ENCODE data around the gene SRBD1. TPM values are rescaled to one million over a fixed set of nuclear protein-coding genes. Genes with fewer than 3 reads are reported as not detected.

The SRBD1 gene
- total RNA-seq, 1 experiment from 2014 or later, result 16.5 TPM

- in situ Hi-C loops (cut with HindIII; ENCODE audit: low sequenced_read_pairs), result loop anchor here (25.0 kb wide), 1 partner anchor 294 kb away; no protein-coding TSS in a partner anchor
- no peak for DNase-seq (ENCODE audit: low spot score)
These were observed 32.0 kb upstream of the SRBD1 start for GRCh38 chr2:45643095-45643494.

GRCh38 chr2:45640576-45640975 lies 29.5 kb upstream of the SRBD1 start:
- no peak for DNase-seq (ENCODE audit: low spot score)
- in situ Hi-C loops (cut with HindIII; ENCODE audit: low sequenced_read_pairs), result loop anchor here (25.0 kb wide), 1 partner anchor 297 kb away; no protein-coding TSS in a partner anchor

DNA sequence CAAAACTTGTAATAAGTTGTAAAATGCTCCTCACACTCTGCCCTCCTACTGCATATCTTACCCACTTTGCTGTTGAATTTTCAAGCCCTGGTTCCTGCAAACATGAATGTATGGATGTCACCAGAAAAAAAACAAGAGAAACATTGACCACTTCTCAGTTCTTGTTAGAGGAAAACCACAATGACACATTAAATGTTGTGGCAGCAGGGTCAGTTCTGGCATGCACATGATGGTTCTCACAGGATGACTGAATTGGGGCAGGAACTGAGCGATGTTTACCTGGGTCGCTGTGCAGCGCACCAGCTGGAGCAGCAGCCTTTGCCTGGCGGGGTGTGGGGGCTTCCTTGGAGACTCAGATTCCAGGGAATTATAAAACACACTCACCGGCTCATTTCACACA lies 26.4 kb upstream of the SRBD1 start:
- in situ Hi-C loops (cut with HindIII; ENCODE audit: low sequenced_read_pairs), result loop anchor here (25.0 kb wide), 1 partner anchor 300 kb away; no protein-coding TSS in a partner anchor
- DNase-seq (ENCODE audit: low spot score), result no peak

DNA sequence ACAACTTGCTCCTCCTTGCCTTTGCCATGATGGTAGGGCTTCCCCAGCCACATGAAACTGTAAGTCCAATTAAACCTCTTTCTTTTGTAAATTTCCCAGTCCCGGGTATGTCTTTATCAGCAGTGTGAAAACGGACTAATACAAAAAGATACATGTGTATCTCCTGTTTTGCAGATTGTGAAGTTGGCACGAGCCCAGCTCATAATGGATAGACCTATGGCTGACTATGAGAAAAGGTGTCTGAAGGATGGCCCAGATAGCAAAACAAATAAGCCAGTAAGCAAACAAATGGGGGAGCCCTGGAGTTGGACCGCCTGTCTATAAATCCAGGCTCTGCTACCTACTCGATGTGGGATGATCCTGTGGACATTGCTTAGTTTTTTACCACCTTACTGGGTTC lies 24.9 kb upstream of the SRBD1 start:
- in situ Hi-C loops (cut with HindIII; ENCODE audit: low sequenced_read_pairs), result loop anchor here (25.0 kb wide), 1 partner anchor 301 kb away; no protein-coding TSS in a partner anchor
- no peak for DNase-seq (ENCODE audit: low spot score)

DNA sequence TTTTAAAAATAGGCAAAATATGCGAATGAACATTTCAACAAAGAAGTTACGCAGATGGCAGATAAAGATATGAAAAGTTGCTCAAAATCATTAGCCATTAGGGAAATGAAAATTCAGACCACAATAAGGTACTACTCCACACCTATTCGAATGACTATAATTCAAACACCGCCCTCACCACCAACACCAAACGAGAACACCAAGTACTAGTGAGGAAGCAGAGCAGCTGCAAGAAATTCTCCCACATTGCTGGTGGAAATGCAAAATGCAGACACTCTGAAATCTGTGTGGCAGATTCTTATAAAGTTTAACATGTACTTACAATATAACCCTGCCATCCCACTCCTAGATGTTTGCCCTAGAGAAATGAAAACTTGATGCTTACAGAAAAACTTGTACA lies 23.2 kb upstream of the SRBD1 start:
- in situ Hi-C loops (cut with HindIII; ENCODE audit: low sequenced_read_pairs), result loop anchor here (25.0 kb wide), 1 partner anchor 303 kb away; no protein-coding TSS in a partner anchor
- DNase-seq (ENCODE audit: low spot score), result no peak

- DNase-seq (ENCODE audit: low spot score), result no peak
These were observed 20.9 kb upstream of the SRBD1 start for GRCh38 chr2:45631955-45632354.

GRCh38 chr2:45631319-45631718 lies 20.3 kb upstream of the SRBD1 start:
- in situ Hi-C loops (cut with HindIII; ENCODE audit: low sequenced_read_pairs), result loop anchor here (25.0 kb wide), 1 partner anchor 306 kb away; no protein-coding TSS in a partner anchor

More at GRCh38 chr2:45631955-45632354, 20.9 kb upstream of the SRBD1 start:
- in situ Hi-C loops (cut with HindIII; ENCODE audit: low sequenced_read_pairs), result loop anchor here (25.0 kb wide), 1 partner anchor 305 kb away; no protein-coding TSS in a partner anchor

GRCh38 chr2:45629971-45630370 lies 18.9 kb upstream of the SRBD1 start:
- no peak for DNase-seq (ENCODE audit: low spot score)
- in situ Hi-C loops (cut with HindIII; ENCODE audit: low sequenced_read_pairs), result loop anchor here (25.0 kb wide), 1 partner anchor 307 kb away; no protein-coding TSS in a partner anchor

More at GRCh38 chr2:45631319-45631718, 20.3 kb upstream of the SRBD1 start:
- DNase-seq (ENCODE audit: low spot score), result no peak

DNA sequence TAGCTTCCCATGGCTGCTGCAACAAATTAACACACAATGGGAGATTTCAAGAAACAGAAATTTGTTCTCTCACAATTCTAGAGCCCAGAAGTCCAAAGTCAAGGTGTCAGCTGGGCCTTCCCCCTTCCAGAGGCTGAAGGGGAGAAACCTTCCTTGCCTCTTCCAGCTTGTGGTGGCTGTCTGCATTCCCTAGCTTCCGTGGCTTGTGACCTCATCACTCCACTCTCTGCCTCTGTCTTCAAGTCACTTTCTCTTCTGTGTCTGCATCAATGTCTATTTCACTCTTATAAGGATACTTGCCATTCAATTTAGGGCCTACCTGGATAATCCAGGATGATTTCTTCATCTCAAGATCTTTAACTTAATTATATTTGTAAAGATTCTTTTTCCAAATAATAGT lies 16.8 kb upstream of the SRBD1 start:
- in situ Hi-C loops (cut with HindIII; ENCODE audit: low sequenced_read_pairs), result loop anchor here (25.0 kb wide), 1 partner anchor 309 kb away; no protein-coding TSS in a partner anchor
- DNase-seq (ENCODE audit: low spot score), result no peak

GRCh38 chr2:45626387-45627221 lies 15.5 kb upstream of the SRBD1 start:
- no peak for DNase-seq (ENCODE audit: low spot score)
- in situ Hi-C loops (cut with HindIII; ENCODE audit: low sequenced_read_pairs), result loop anchor here (25.0 kb wide), 1 partner anchor 311 kb away; no protein-coding TSS in a partner anchor

GRCh38 chr2:45625824-45626223 lies 14.8 kb upstream of the SRBD1 start:
- in situ Hi-C loops (cut with HindIII; ENCODE audit: low sequenced_read_pairs), result loop anchor here (25.0 kb wide), 1 partner anchor 311 kb away; no protein-coding TSS in a partner anchor
- DNase-seq (ENCODE audit: low spot score), result no peak

DNA sequence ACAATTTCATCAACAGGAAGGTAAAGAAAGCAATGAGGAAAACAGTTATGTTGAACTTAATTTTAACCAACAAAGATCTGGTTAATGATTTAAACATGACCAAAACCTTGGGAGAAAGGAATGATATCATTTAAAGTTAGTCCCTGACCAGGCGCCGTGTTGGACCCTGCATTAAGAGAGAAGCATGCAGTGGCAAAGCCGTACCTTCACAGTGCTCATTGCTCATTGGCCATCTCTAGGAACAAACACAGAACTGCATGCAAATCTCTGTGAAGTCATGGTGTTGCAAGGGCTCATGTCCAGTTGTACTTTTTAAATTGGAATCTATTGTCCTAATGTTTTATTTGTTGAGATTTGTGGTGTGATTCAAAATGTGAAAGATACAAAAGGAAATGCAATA lies 12.0 kb upstream of the SRBD1 start:
- DNase-seq (ENCODE audit: low spot score), result no peak
- in situ Hi-C loops (cut with HindIII; ENCODE audit: low sequenced_read_pairs), result no loop called here

DNA sequence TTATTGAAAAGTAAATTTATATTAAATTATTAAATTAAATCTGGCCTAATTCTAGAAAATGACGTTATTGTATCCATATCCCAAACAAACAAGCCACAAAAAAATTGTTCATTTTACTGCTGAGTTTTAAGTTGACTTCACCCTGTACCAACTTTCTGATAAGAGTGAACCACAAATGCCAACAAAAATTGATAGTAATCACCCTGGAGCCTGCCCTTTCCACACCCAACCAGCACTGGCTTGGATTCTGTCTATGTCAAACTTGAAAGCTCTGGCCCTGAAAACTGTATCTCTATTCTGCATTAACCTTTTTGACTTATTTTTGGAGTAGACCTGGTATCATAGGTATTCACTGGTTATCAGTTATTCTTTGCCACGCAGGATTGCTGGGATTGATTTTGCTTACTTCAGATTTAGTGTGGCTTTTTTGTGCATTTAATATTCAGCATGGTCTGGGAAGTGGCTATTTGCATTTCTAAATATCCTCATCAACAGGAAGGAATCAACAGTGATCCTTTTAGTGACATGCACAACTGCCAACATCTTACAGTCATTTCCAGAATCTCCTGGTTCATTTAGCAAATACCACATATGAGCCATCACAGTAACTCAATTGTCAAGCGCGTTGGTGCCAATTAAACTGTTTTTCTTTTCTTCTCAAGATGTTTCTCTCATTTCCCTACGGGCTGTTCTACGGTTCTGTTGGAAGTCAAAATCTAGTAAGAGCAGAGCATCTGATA lies 11.4 kb upstream of the SRBD1 start:
- DNase-seq (ENCODE audit: low spot score), result no peak
- in situ Hi-C loops (cut with HindIII; ENCODE audit: low sequenced_read_pairs), result no loop called here

- in situ Hi-C loops (cut with HindIII; ENCODE audit: low sequenced_read_pairs), result no loop called here
- DNase-seq (ENCODE audit: low spot score), result no peak
These were observed 6.4 kb upstream of the SRBD1 start for GRCh38 chr2:45617496-45617895.

DNA sequence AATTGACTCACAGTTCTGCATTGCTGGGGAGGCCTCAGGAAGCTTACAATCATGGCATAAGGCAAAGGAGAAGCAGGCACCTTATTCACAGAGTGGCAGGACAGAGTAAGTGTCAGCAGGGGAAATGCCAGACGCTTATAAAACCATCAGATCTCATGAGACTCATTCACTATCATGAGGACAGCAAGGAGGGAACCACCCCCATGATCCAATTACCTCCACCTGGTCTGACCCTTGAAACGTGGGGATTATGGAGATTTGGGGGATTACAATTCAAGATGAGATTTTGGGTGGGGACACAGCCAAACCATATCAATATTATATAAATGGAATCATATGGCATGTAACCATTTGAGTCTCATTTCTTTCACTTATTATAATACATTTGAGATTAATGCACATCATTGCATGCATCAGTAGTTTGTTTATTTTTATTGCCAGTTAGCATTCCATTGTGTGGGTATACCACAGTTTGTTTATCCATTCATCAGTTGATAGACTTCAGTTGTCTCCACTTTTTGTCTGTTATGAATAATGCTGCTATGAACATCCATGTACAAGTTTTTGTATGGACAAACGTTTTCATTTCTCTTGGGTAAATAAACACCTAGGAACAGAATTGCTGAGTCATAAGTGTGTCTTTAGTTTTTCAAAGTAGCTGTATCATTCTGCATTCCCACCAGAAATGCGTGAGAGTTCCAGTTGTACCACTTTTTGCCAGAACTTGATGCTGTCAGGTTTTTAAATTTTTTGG lies 5.8 kb upstream of the SRBD1 start:
- no peak for DNase-seq (ENCODE audit: low spot score)
- in situ Hi-C loops (cut with HindIII; ENCODE audit: low sequenced_read_pairs), result no loop called here

DNA sequence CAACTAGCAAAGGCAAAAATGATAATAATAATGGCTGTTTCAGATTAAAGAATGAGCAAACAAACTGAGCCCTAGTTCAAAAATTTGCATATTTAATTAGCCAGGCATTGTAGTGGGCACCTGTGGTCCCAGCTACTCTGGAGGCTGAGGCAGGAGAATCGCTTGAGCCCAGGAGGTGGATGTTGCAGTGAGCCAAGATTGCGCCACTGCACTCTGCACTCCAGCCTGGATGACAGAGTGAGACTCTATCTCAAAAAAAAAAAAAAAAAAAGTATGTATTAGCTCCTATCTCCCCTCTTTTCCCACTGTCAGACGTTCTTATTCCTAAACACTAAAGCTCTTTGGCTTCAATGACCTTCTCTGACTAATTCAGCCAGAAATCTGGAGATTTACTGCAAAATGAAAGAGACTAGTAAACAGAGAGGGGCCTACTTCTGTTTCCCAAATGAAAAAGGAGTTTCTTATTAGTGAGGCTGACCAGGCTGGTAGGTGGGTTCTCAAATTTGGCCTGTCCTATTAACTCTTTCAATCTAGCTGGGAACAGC lies 3.9 kb upstream of the SRBD1 start:
- no peak for DNase-seq (ENCODE audit: low spot score)
- in situ Hi-C loops (cut with HindIII; ENCODE audit: low sequenced_read_pairs), result no loop called here

GRCh38 chr2:45614330-45614729 lies 3.3 kb upstream of the SRBD1 start:
- peak; percentile 7 for DNase-seq (ENCODE audit: low spot score)
- in situ Hi-C loops (cut with HindIII; ENCODE audit: low sequenced_read_pairs), result no loop called here

GRCh38 chr2:45612731-45613130 lies 1.7 kb upstream of the SRBD1 start:
- DNase-seq (ENCODE audit: low spot score), result no peak
- in situ Hi-C loops (cut with HindIII; ENCODE audit: low sequenced_read_pairs), result no loop called here

GRCh38 chr2:45612285-45612684 lies 1.2 kb upstream of the SRBD1 start:
- in situ Hi-C loops (cut with HindIII; ENCODE audit: low sequenced_read_pairs), result no loop called here
- DNase-seq (ENCODE audit: low spot score), result peak; percentile 17

Data from G401 (cell line).